ENCODE data around the gene IRGC.

The IRGC gene

DNA sequence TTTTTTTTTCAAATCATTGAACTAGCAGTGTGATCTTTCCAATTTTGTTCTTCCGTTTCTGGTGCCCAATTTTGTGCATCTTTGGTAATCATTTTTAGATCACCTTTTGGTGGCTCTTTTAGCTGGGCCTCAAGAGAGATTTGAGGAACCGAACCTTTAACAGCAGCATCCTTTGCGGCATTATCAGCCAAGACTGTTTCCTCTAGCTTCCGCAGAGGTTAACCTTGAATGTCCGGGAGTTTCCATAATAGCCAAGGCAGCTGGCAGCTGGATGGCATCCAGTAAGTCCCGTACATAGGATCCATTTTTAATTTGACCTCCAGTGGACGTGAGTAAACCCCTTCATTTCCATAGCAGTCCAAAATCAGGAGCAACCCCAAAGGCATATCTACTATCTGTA, 9.6 kb downstream of the IRGC start:
- no peak overlapping the region for H3K27ac ChIP-seq
- TF ChIP-seq, protein P1, sequence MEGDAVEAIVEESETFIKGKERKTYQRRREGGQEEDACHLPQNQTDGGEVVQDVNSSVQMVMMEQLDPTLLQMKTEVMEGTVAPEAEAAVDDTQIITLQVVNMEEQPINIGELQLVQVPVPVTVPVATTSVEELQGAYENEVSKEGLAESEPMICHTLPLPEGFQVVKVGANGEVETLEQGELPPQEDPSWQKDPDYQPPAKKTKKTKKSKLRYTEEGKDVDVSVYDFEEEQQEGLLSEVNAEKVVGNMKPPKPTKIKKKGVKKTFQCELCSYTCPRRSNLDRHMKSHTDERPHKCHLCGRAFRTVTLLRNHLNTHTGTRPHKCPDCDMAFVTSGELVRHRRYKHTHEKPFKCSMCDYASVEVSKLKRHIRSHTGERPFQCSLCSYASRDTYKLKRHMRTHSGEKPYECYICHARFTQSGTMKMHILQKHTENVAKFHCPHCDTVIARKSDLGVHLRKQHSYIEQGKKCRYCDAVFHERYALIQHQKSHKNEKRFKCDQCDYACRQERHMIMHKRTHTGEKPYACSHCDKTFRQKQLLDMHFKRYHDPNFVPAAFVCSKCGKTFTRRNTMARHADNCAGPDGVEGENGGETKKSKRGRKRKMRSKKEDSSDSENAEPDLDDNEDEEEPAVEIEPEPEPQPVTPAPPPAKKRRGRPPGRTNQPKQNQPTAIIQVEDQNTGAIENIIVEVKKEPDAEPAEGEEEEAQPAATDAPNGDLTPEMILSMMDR (conservative IDR thresholded peaks at IDR 0.05), result no peak

DNA sequence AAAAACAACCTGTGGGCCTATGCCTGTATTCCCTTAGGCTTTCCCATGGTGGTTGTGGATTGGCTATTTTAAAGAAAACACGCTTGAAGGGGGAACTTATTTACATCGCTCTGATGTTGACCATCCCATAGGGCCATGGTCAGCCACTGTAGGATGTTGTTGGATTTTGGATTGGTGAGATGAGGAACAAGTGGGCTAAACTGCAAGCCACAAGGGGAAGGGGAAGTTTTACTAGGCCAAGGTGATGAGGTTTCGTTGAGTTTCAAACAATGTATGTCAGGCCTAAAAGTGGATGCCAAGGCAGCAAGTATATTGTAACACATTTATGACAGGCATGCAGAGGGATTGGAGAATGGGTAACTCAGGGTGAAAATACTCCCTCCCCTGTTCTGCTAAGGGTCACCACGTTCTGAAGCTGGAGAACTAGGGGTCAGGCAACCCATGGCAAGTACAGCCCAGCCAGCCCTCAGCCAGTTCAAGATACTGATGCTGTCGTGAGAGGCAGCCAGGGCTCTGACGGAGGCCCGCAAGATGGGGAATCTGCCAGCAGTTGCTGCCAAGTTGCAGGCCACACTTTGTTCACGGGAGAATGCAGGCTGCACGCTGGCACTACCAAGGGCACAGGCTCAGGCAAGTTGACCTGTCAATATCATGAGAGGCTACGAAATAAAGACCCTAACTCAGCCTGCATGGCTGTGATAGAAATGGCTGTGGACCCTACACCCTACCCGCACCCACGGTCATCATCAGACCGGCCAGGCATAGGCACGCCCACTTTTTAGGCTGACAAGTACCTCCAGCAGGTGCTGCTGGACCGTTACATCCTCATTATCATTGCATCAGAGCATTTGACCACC, 11.1 kb downstream of the IRGC start:
- TF ChIP-seq, protein P1 (conservative IDR thresholded peaks at IDR 0.05), result no peak

DNA sequence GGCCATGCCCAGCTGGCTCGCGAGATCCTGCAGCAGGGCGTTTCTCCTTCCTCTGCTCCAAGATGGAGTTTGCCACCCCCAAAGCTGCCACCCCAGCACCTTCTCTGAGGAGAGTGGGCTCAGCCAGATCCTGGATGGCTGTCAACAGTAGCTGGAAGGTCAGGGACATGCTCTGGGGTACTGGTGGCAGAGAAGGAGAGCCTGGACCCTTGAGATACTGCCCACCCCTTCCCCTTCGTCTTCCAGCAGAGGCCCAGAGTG, 11.6 kb downstream of the IRGC start:
- TF ChIP-seq, protein P1 (conservative IDR thresholded peaks at IDR 0.05), result no peak
- H3K27ac ChIP-seq, result no peak overlapping the region

More for the DNA sequence above, 11.1 kb downstream of the IRGC start:
- H3K27ac ChIP-seq, result no peak overlapping the region

- no peak overlapping the region for H3K27ac ChIP-seq
- TF ChIP-seq, protein P1 (conservative IDR thresholded peaks at IDR 0.05), result no peak
Observed at GRCh38 chr19:43729919-43730318, 14.0 kb downstream of the IRGC start.

DNA sequence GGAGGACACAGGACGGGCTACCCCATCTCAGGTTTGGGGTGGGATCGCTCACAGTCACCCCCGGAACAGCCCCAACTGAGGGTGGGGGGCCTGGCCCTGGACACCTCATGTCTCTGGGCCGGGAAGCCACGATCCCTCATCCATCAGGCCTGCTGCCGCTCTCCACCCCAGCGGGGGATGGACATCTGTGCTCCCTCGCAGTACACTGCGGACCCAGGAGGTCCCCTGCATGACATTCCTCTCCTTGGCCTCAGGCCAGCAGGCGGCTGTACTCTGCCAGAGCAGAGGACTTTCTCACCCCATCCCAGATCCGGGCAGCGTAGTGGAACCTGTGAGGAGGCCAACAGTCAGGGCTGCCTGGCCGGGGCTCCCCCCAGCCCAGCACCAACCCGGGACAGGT, 15.5 kb downstream of the IRGC start:
- TF ChIP-seq, protein P1 (conservative IDR thresholded peaks at IDR 0.05), result no peak
- no peak overlapping the region for H3K27ac ChIP-seq

DNA sequence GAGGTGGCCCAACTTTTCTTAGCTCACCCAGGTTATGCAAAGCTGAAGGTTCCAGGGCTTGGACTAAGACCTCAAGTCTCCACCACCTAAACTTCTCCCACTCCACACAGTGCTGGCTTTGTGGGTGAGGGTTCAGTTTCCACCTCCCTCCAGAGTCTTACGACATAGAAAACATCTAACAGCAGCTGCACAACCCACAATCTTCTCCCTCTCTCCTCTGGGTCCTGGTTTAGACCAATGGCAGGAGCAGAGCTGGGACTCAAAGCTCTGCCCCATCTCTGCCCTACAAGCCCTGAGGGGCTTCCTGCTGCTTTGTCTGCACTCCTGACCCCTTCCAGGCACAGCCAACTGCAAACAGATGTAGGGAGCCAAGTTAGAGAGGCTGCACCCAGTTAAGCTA, 16.0 kb downstream of the IRGC start:
- TF ChIP-seq, protein P1 (conservative IDR thresholded peaks at IDR 0.05), result no peak
- H3K27ac ChIP-seq, result no peak overlapping the region

DNA sequence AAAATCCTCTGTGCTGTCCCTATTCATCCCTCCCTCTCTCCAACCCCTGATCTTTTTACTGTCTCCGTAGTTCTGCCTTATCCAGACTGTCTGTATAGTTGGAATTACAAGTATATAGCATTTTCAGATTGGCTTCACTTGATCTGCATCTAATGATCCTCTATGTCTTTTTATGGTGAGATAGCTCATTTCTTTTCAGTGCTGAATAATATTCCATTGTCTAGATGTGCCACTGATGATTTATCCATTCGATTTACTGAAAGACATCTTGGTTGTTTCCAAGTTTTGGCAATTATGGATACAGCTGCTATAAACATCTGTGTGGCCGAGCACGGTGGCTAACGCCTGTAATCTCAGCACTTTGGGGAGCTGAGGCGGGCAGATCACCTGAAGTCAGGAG, 19.1 kb downstream of the IRGC start:
- no peak overlapping the region for H3K27ac ChIP-seq
- TF ChIP-seq, protein P1 (conservative IDR thresholded peaks at IDR 0.05), result no peak
